GM12875 (cell line): ENCODE data around the gene OTOGL.

Experiments used
- H3K4me3 ChIP-seq: one replicate; pipeline ENCODE4 v1.5.1; 2011; ENCODE audit warnings: low read depth, low read length, control low read depth
- CTCF ChIP-seq: IDR thresholded peaks from 2 replicates; pipeline ENCODE4 v1.5.1; 2011; ENCODE audit warnings: low read depth, mild to moderate bottlenecking, control low read depth, inconsistent platforms, low read length, moderate library complexity, borderline replicate concordance; ENCODE audit not compliant: insufficient read depth

Gene OTOGL

DNA sequence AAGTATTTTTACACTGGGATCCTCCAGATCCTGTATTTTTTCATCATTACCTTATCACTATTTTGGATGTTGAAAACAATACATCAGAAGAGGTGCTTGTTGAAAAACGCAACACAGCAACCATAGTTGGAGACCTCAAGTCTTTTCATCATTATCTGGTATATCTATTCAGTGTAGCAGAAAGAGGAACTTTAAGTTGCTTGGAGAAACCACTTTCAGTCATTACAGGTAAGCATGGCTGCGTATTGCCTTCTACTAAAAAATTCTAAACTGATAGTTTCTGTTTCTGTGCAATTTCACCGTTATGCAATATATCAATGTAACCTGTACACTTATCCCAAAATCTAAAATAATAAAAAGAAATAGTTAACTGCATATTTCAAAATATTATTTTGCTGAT, 312.4 kb downstream of the OTOGL start:
- H3K4me3 ChIP-seq: no peak overlapping the region
- TF ChIP-seq CTCF: no peak

- peak; percentile 39; the same call in 1 of the 2 replicates for TF ChIP-seq CTCF
- H3K4me3 ChIP-seq: no peak overlapping the region
These were observed 313.1 kb downstream of the OTOGL start for GRCh38 chr12:80412343-80412953.

DNA sequence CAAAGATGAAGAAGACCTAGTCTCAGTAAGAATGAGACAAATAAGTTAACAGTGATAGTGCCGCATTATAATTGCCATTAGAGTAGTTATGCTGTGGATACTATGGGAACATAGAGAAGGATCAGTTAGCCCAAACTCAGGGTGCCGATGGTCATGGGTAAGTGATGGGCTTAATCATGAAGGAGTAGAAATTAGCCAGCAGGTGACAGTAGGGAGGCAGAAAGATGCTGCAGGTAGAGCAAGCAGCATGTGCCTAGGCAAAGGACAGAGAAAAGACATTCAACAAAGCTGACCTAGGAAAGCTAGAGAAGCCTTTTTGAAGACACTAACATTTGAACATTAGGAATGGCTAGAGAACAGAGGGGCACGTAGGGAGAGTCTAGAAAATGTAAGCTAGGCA, 314.1 kb downstream of the OTOGL start:
- TF ChIP-seq CTCF: no peak
- H3K4me3 ChIP-seq: no peak overlapping the region

GRCh38 chr12:80415466-80415865, 316.1 kb downstream of the OTOGL start:
- TF ChIP-seq CTCF: no peak
- H3K4me3 ChIP-seq: no peak overlapping the region

DNA sequence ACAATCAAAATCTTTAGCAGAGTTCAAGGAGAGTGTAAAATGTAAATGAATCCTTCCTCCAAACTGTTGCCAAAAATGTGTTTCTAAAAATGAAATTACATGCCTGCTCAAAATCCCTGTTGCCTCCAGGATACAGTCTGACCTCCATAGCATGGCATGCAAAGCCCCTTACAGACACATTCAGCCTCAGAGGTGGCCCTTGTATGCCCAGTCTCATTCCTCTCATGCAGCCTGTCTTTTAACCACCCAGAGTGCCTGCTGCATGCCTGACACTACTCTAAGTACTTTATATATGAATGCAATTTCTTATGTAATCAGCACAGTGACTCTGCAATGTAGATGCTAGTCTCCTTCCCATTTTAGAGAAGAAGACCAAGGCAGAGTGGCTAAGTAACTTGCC, 320.3 kb downstream of the OTOGL start:
- H3K4me3 ChIP-seq: no peak overlapping the region
- TF ChIP-seq CTCF: no peak

- no peak overlapping the region for H3K4me3 ChIP-seq
- no peak for TF ChIP-seq CTCF
These were observed 320.7 kb downstream of the OTOGL start for GRCh38 chr12:80420075-80420474.

DNA sequence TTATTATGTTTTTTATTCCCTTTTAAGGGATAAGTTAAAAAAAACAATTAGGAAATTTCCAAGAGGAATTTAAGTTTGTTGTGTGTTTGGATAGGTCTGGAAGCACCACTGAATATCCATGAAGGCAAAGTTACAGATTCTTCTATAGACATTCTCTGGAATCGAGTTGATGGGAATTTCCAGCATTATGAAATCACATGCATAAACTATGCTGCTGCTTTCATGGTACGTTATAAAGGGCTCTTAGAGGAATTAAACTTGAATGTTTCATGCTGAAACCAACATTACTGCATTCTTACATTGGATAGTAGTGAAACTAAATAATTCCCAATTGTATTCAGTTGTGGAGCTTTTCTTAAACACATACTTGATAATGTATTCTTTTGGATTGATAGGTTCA, 323.2 kb downstream of the OTOGL start:
- no peak for TF ChIP-seq CTCF
- H3K4me3 ChIP-seq: no peak overlapping the region
